GM18867 (cell line): ENCODE data around the gene MAD1L1.
"Not testable (repeated sequence)": the region's sequence is repeated elsewhere in the genome, so short reads cannot be mapped to it uniquely, and the experiment has no call there.

Experiments
- ATAC-seq: cut with Tn5 transposase; IDR thresholded peaks from one replicate; pipeline ENCODE4 v1.9.1; 2021; ENCODE audit warnings: mild to moderate bottlenecking, moderate library complexity; ENCODE audit not compliant: unreplicated experiment

The MAD1L1 gene

GRCh38 chr7:1995911-1996420, 236.8 kb downstream of the MAD1L1 start:
- not testable (repeated sequence) for ATAC-seq

- no peak for ATAC-seq
Measured at GRCh38 chr7:1995426-1995825, 237.3 kb downstream of the MAD1L1 start.

- no peak for ATAC-seq
Measured at GRCh38 chr7:1994931-1995330, 237.8 kb downstream of the MAD1L1 start.

- ATAC-seq = no peak
Measured at GRCh38 chr7:1993776-1994740, 238.7 kb downstream of the MAD1L1 start.

- ATAC-seq = no peak
Measured at GRCh38 chr7:1993031-1993695, 239.6 kb downstream of the MAD1L1 start.

GRCh38 chr7:1992554-1992953, 240.2 kb downstream of the MAD1L1 start:
- no peak for ATAC-seq

GRCh38 chr7:1990001-1990670, 242.6 kb downstream of the MAD1L1 start:
- ATAC-seq = no peak

GRCh38 chr7:1989049-1989860, 243.5 kb downstream of the MAD1L1 start:
- ATAC-seq = no peak

- no peak for ATAC-seq
Measured at GRCh38 chr7:1988533-1988930, 244.2 kb downstream of the MAD1L1 start.

- ATAC-seq = no peak
Measured at GRCh38 chr7:1987591-1988532, 244.9 kb downstream of the MAD1L1 start.

- ATAC-seq = no peak
Measured at GRCh38 chr7:1987084-1987535, 245.6 kb downstream of the MAD1L1 start.

GRCh38 chr7:1986366-1987083, 246.2 kb downstream of the MAD1L1 start:
- no peak for ATAC-seq

GRCh38 chr7:1985936-1986335, 246.8 kb downstream of the MAD1L1 start:
- no peak for ATAC-seq

- ATAC-seq = no peak
Measured at GRCh38 chr7:1985042-1985441, 247.7 kb downstream of the MAD1L1 start.

GRCh38 chr7:1981878-1982230, 250.9 kb downstream of the MAD1L1 start:
- no peak for ATAC-seq

GRCh38 chr7:1981201-1981877, 251.4 kb downstream of the MAD1L1 start:
- ATAC-seq = no peak

- ATAC-seq = peak; percentile 63
Measured at GRCh38 chr7:1979591-1980560, 252.9 kb downstream of the MAD1L1 start.
